ENCODE measurements around the gene LRBA.
"Not testable (repeated sequence)": the region's sequence is repeated elsewhere in the genome, so short reads cannot be mapped to it uniquely, and the experiment has no call there.

Gene LRBA

GRCh38 chr4:150971901-150972300, 43.2 kb downstream of the LRBA start:
- DNase-seq: no peak

- DNase-seq: no peak
These were observed 44.4 kb downstream of the LRBA start for GRCh38 chr4:150970685-150971151.

GRCh38 chr4:150964754-150965153, 50.3 kb downstream of the LRBA start:
- no peak for DNase-seq

GRCh38 chr4:150963602-150964345, 51.3 kb downstream of the LRBA start:
- DNase-seq: not testable (repeated sequence)

GRCh38 chr4:150962245-150962644, 52.8 kb downstream of the LRBA start:
- DNase-seq: no peak

GRCh38 chr4:150961566-150961965, 53.5 kb downstream of the LRBA start:
- DNase-seq: no peak

GRCh38 chr4:150960818-150961217, 54.3 kb downstream of the LRBA start:
- no peak for DNase-seq

GRCh38 chr4:150960079-150960478, 55.0 kb downstream of the LRBA start:
- no peak for DNase-seq

GRCh38 chr4:150957981-150958380, 57.1 kb downstream of the LRBA start:
- not testable (repeated sequence) for DNase-seq

- not testable (repeated sequence) for DNase-seq
These were observed 58.0 kb downstream of the LRBA start for GRCh38 chr4:150957095-150957494.

- not testable (repeated sequence) for DNase-seq
These were observed 61.2 kb downstream of the LRBA start for GRCh38 chr4:150953916-150954315.

- no peak for DNase-seq
These were observed 62.8 kb downstream of the LRBA start for GRCh38 chr4:150952167-150952845.

- DNase-seq: no peak
These were observed 64.3 kb downstream of the LRBA start for GRCh38 chr4:150950657-150951288.

GRCh38 chr4:150949943-150950342, 65.1 kb downstream of the LRBA start:
- no peak for DNase-seq

- DNase-seq: no peak
These were observed 65.7 kb downstream of the LRBA start for GRCh38 chr4:150949342-150949741.

- no peak for DNase-seq
These were observed 66.4 kb downstream of the LRBA start for GRCh38 chr4:150948710-150949109.

GRCh38 chr4:150948074-150948473, 67.0 kb downstream of the LRBA start:
- DNase-seq: no peak

GRCh38 chr4:150944660-150945059, 70.4 kb downstream of the LRBA start:
- no peak for DNase-seq

- no peak for DNase-seq
These were observed 71.3 kb downstream of the LRBA start for GRCh38 chr4:150943818-150944217.

GRCh38 chr4:150943126-150943525, 72.0 kb downstream of the LRBA start:
- DNase-seq: no peak

GRCh38 chr4:150942539-150942938, 72.5 kb downstream of the LRBA start:
- DNase-seq: no peak

GRCh38 chr4:150940123-150940522, 75.0 kb downstream of the LRBA start:
- DNase-seq: no peak

- DNase-seq: no peak
These were observed 75.6 kb downstream of the LRBA start for GRCh38 chr4:150939530-150939929.

All from islet precursor cell (in vitro differentiated cells).